Ectodermal cell (in vitro differentiated cells): ENCODE results near the gene GRID1.
"Not testable (repeated sequence)": the region's sequence is repeated elsewhere in the genome, so short reads cannot be mapped to it uniquely, and the experiment has no call there.

ENCODE experiments used
- H3K27ac ChIP-seq: 2 replicates; pipeline ENCODE4 v1.7.0; 2013; ENCODE audit warnings: mild to moderate bottlenecking, low read depth, low read length; ENCODE audit not compliant: insufficient read depth, poor library complexity, severe bottlenecking
- H3K27me3 ChIP-seq: 2 replicates; pipeline ENCODE4 v1.7.0; 2013; ENCODE audit warnings: mild to moderate bottlenecking, low read length; ENCODE audit not compliant: insufficient read depth, control insufficient read depth, poor library complexity, severe bottlenecking
- H3K36me3 ChIP-seq: one replicate; pipeline ENCODE4 v1.7.0; 2013; ENCODE audit warnings: low read length; ENCODE audit not compliant: control insufficient read depth, insufficient read depth
- H3K4me1 ChIP-seq: one replicate; pipeline ENCODE4 v1.7.0; 2013; ENCODE audit warnings: low read length; ENCODE audit not compliant: control insufficient read depth, insufficient read depth
- H3K4me3 ChIP-seq: 2 replicates; pipeline ENCODE4 v1.7.0; 2013; ENCODE audit warnings: low read depth, low read length, control low read depth; ENCODE audit not compliant: insufficient read depth
- H3K9me3 ChIP-seq: 2 replicates; pipeline ENCODE4 v1.7.0; 2013; ENCODE audit warnings: mild to moderate bottlenecking, low read length, moderate library complexity; ENCODE audit not compliant: control insufficient read depth
- WGBS, 2 experiments: methylation state at CpG; one replicate each; pipeline ENCODE4 v1.1.7; 2013; ENCODE audit warnings: missing lambda C conversion rate in 2 of 2; 5-methylcytosine and 5-hydroxymethylcytosine counted together

GRID1 gene

GRCh38 chr10:86079088-86079487 lies 287.5 kb downstream of the GRID1 start:
- 44 to 47% methylated on average over 4 of the region's 4 CpGs for WGBS, 2 experiments
- H3K36me3 ChIP-seq = no peaks in the 10 kb centered on the region
- no peaks in the 10 kb centered on the region for H3K9me3 ChIP-seq
- no peaks in the 10 kb centered on the region for H3K4me1 ChIP-seq
- no peaks in the 10 kb centered on the region for H3K27me3 ChIP-seq
- H3K27ac ChIP-seq = no peak overlapping the region
- H3K4me3 ChIP-seq = no peak overlapping the region

DNA sequence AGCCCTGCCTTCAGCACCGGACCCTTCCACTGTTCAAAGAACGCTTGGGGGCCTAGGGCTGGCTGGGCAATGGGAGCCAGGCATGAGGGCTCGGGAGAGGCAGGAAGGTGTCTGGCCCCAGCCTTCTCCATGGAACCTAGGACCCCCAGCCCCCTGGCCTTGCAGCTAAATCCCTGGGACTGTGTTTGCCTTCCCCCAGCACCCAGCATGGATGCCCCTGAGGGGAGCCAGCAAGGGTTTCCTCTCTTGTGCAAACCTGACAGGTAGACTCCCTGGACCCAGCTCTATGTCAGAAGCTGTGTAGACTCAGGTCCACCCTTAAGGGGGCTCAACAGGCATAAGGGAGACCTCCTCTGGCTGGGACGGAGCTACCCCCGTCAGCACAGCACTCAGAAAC lies 288.0 kb downstream of the GRID1 start:
- Histone ChIP-seq H3K27ac (no peak overlapping the region), H3K9me3 (no peaks in the 10 kb centered on the region), H3K27me3 (no peaks in the 10 kb centered on the region), H3K4me3 (no peak overlapping the region), H3K36me3 (no peaks in the 10 kb centered on the region), H3K4me1 (no peaks in the 10 kb centered on the region)
- WGBS, 2 experiments = 78 to 83% methylated on average over 5 of the region's 5 CpGs

DNA sequence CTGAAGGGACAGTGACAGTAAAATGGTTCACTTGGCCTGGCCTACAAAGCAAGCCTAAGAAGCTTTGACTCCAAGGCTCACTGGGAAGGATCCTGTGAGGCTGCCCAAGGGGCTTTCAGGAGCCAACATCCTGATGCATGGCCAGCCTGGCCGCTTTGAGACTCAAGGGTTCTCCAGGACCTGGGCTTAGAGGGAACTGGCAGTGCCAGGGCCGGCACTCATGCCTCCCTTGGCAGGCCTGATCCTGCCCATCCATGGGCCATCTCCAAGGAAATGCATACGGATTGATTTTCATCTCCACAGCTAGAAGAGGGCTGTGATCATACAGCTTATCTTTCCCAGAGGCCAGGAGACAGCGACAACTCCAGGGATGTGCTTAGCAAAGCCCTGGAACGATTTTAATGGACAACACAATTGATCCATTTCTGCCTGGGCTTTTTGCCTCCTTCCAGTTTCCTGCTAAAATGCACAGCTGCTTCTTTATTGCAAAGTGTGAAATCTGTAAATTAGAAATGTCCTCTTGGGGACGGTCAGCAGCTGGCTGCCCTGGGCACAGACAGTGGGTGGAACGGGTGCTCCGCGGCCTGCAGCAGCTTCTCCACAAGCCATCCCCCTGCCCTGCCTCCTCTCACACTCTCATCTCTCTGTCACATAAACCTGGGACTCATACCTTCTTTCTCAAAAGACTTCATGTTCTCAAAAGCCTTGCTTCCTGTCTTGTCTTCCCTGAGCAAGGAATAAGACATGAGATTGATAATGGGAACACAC lies 288.5 kb downstream of the GRID1 start:
- Histone ChIP-seq H3K27me3 (no peaks in the 10 kb centered on the region), H3K4me3 (no peak overlapping the region), H3K4me1 (no peaks in the 10 kb centered on the region), H3K27ac (no peak overlapping the region), H3K9me3 (no peaks in the 10 kb centered on the region), H3K36me3 (no peaks in the 10 kb centered on the region)
- WGBS, 2 experiments = 92% methylated on average over 9 of the region's 9 CpGs

GRCh38 chr10:86077271-86077670 lies 289.3 kb downstream of the GRID1 start:
- no peaks in the 10 kb centered on the region for H3K27me3 ChIP-seq
- H3K36me3 ChIP-seq = no peaks in the 10 kb centered on the region
- WGBS, 2 experiments = 93 to 96% methylated on average over 6 of the region's 6 CpGs
- no peaks in the 10 kb centered on the region for H3K4me1 ChIP-seq
- no peak overlapping the region for H3K27ac ChIP-seq
- H3K9me3 ChIP-seq = no peaks in the 10 kb centered on the region
- H3K4me3 ChIP-seq = no peak overlapping the region

GRCh38 chr10:86076497-86076896 lies 290.1 kb downstream of the GRID1 start:
- not testable (repeated sequence) for H3K36me3 ChIP-seq, H3K4me3 ChIP-seq, H3K4me1 ChIP-seq, H3K27ac ChIP-seq, H3K9me3 ChIP-seq, H3K27me3 ChIP-seq
- 93 to 96% methylated on average over 4 of the region's 4 CpGs for WGBS, 2 experiments

GRCh38 chr10:86075512-86075911 lies 291.1 kb downstream of the GRID1 start:
- H3K9me3 ChIP-seq = no peaks in the 10 kb centered on the region

DNA sequence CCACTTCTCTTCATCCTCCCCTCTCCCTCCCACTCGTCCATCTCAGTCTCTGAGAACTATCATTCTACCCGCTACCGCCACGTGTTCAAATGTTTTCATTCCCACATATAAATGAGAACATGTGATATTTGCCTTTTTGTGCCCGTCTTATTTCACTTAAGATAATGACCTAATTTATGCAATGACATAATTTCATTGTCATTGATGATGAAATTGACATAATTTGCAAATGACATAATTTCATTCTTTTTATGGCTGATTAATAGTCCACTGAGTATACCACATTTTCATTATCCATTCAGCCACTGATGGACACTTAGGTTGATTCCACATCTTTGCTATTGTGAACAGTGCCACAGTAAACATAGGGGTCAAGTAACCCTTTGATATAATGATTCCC lies 292.3 kb downstream of the GRID1 start:
- H3K4me1 ChIP-seq = no peaks in the 10 kb centered on the region
- WGBS, 2 experiments = 89 to 94% methylated on average over 4 to 5 of the region's 5 CpGs
- H3K9me3 ChIP-seq = no peaks in the 10 kb centered on the region
- H3K4me3 ChIP-seq = no peak overlapping the region
- no peaks in the 10 kb centered on the region for H3K36me3 ChIP-seq
- no peaks in the 10 kb centered on the region for H3K27me3 ChIP-seq
- no peak overlapping the region for H3K27ac ChIP-seq

More at GRCh38 chr10:86075512-86075911, 291.1 kb downstream of the GRID1 start:
- 86 to 93% methylated on average over 3 of the region's 3 CpGs for WGBS, 2 experiments
- Histone ChIP-seq H3K27ac (no peak overlapping the region), H3K4me3 (no peak overlapping the region), H3K36me3 (no peaks in the 10 kb centered on the region), H3K4me1 (no peaks in the 10 kb centered on the region), H3K27me3 (no peaks in the 10 kb centered on the region)

- 86 to 91% methylated on average over 7 of the region's 7 CpGs for WGBS, 2 experiments
- no peaks in the 10 kb centered on the region for H3K4me1 ChIP-seq
Measured at GRCh38 chr10:86073199-86073977, 293.2 kb downstream of the GRID1 start.

GRCh38 chr10:86072413-86072812 lies 294.2 kb downstream of the GRID1 start:
- no peak overlapping the region for H3K27ac ChIP-seq

More at GRCh38 chr10:86073199-86073977, 293.2 kb downstream of the GRID1 start:
- Histone ChIP-seq H3K4me3 (no peak overlapping the region), H3K27ac (no peak overlapping the region), H3K27me3 (no peaks in the 10 kb centered on the region), H3K9me3 (no peaks in the 10 kb centered on the region), H3K36me3 (no peaks in the 10 kb centered on the region)

DNA sequence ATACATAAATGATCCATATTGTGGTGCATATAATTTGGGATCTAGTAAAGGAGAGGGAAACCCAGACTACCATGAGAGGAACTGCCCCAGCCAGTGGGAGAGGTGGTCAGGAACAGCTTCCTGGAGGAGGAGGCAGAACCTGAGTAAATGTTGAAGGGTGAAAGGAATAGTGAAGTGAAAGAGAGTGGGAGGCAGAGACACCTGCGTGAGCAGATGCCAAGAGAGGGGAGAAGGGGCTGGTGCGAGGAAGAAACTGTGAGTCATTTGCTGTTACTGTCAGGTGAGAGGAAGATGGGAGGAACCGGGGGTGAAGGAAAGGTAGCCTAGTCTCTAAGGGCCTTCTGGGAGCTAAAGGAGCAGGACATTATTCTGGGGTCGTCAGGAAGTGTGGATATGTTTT lies 294.8 kb downstream of the GRID1 start:
- H3K36me3 ChIP-seq = no peaks in the 10 kb centered on the region
- H3K27ac ChIP-seq = no peak overlapping the region
- no peaks in the 10 kb centered on the region for H3K9me3 ChIP-seq
- no peak overlapping the region for H3K4me3 ChIP-seq
- no peaks in the 10 kb centered on the region for H3K4me1 ChIP-seq
- 87 to 88% methylated on average over 4 of the region's 4 CpGs for WGBS, 2 experiments
- no peaks in the 10 kb centered on the region for H3K27me3 ChIP-seq

More at GRCh38 chr10:86072413-86072812, 294.2 kb downstream of the GRID1 start:
- Histone ChIP-seq H3K4me3 (no peak overlapping the region), H3K36me3 (no peaks in the 10 kb centered on the region), H3K4me1 (no peaks in the 10 kb centered on the region), H3K9me3 (no peaks in the 10 kb centered on the region), H3K27me3 (no peaks in the 10 kb centered on the region)
- WGBS, 2 experiments = 90% methylated on average over 3 of the region's 5 CpGs
